Left lung (tissue), 10 donors: ENCODE measurements around the gene TMEM30A. TPM values are rescaled to one million over a fixed set of nuclear protein-coding genes. Genes with fewer than 3 reads are reported as not detected.

Experiments
- ATAC-seq: fragments of 200-7000 bp; cut with Tn5 transposase; one replicate; pipeline ENCODE4 v1.9.1; 2020; ENCODE audit warnings: moderate library complexity
- DNase-seq, 4 donors: peaks; one replicate each; pipeline ENCODE4 v3.0.0-alpha.2; 2013 to 2020
- H3K27ac ChIP-seq, 2 donors: fragments of 200-600 bp; sonication (generic) in 1 of 2; one replicate each; pipeline versions ENCODE4 v1.5.0 to v1.8.0; 2020 to 2021
- H3K27me3 ChIP-seq, 2 donors: fragments of 200-600 bp; sonication (generic) in 1 of 2; one replicate each; pipeline versions ENCODE4 v1.5.0 to v1.8.0; 2020 to 2021
- H3K36me3 ChIP-seq, 2 donors: fragments of 200-600 bp; sonication (generic) in 1 of 2; one replicate each; pipeline versions ENCODE4 v1.5.0 to v1.8.0; 2020 to 2021
- H3K4me1 ChIP-seq, 2 donors: fragments of 200-600 bp; one replicate each; pipeline ENCODE4 v1.8.0; 2021
- H3K4me3 ChIP-seq, 2 donors: fragments of 200-600 bp; sonication (generic) in 1 of 2; one replicate each; pipeline versions ENCODE4 v1.5.0 to v1.8.0; 2020 to 2021; ENCODE audit warnings: mild to moderate bottlenecking in 1 of 2
- H3K9me3 ChIP-seq, 2 donors: fragments of 200-600 bp; sonication (generic) in 1 of 2; one replicate each; pipeline versions ENCODE4 v1.5.0 to v1.8.0; 2020 to 2021
- CTCF ChIP-seq, 2 donors: fragments of 200-600 bp; sonication (generic) in 1 of 2; IDR thresholded peaks; one replicate each; pipeline versions ENCODE4 v1.5.0 to v1.8.0; 2021; ENCODE audit warnings: antibody characterized with exemption in 2 of 2
- intact Hi-C, 2 donors: fragments of 100-400 bp; cut with DNase I; formaldehyde crosslinking; loops; one replicate each; pipeline versions ENCODE4 v1.11.2 to v1.14.2; 2022
- polyA plus RNA-seq, 6 donors: library from polyadenylated mRNA; unstranded; fragments of 120-200 nt; gene quantifications; one replicate each; pipeline ENCODE4 v1.2.1, GENCODE V29; 2013; ENCODE audit not compliant: insufficient read length in 6 of 6
- total RNA-seq, 2 donors: library from RNA; stranded (reverse); fragmentation: NEBNext Ultra II Directional; extraction: Animal tissue kit (Norgen Biotek cat#: 25700); gene quantifications; one replicate each; pipeline ENCODE4 v1.2.1, GENCODE V29; 2021
- donor health status: DM: no; HTN: yes; CAD: no.
- donor health status: DM: no; HTN: no; CAD: no.

The TMEM30A gene
- total and polyA plus RNA-seq, 8 donors = 135 to 193 (median 160) TPM

GRCh38 chr6:75211920-75212590 lies 72.5 kb downstream of the TMEM30A start:
- peaks cover 2 to 21% of the 10 kb centered on the region in 2 donors for H3K27me3 ChIP-seq
- no peaks in the 10 kb centered on the region for H3K9me3 ChIP-seq
- H3K27ac ChIP-seq = no peak overlapping the region
- TF ChIP-seq CTCF (IDR thresholded peaks at IDR 0.05) = no peak
- H3K36me3 ChIP-seq = no peaks in the 10 kb centered on the region
- H3K4me1 ChIP-seq = peaks cover 6 to 15% of the 10 kb centered on the region in 2 donors
- intact Hi-C loops = no loop called here
- no peak overlapping the region for H3K4me3 ChIP-seq
- no peak for DNase-seq
- no peak for ATAC-seq

- ATAC-seq = peak; percentile 49
- peak in 1 of 4 donors; percentile 81 for DNase-seq
- H3K27me3 ChIP-seq = peaks cover 10 to 30% of the 10 kb centered on the region in 2 donors
- peaks cover 6 to 20% of the 10 kb centered on the region in 2 donors for H3K4me1 ChIP-seq
- H3K27ac ChIP-seq = no peak overlapping the region
- no peak overlapping the region for H3K4me3 ChIP-seq
- no peaks in the 10 kb centered on the region for H3K9me3 ChIP-seq
- H3K36me3 ChIP-seq = no peaks in the 10 kb centered on the region
- TF ChIP-seq CTCF (IDR thresholded peaks at IDR 0.05) = peak; percentile 69 to 74
- intact Hi-C loops = no loop called here
These were observed 73.5 kb downstream of the TMEM30A start for GRCh38 chr6:75210885-75211739.

- no peak overlapping the region for H3K4me3 ChIP-seq
- no peaks in the 10 kb centered on the region for H3K9me3 ChIP-seq
- H3K36me3 ChIP-seq = no peaks in the 10 kb centered on the region
- H3K27me3 ChIP-seq = peaks cover 17 to 49% of the 10 kb centered on the region in 2 donors
- no peak overlapping the region for H3K27ac ChIP-seq
- no peak for DNase-seq
- peaks cover 6 to 38% of the 10 kb centered on the region in 2 donors for H3K4me1 ChIP-seq
- TF ChIP-seq CTCF (IDR thresholded peaks at IDR 0.05) = no peak
- intact Hi-C loops = loop anchor here in 1 of 2 donors (10.0 kb wide), 2 partner anchors 794 to 1474 kb away; no protein-coding TSS in a partner anchor
- no peak for ATAC-seq
These were observed 75.3 kb downstream of the TMEM30A start for GRCh38 chr6:75209184-75209723.

GRCh38 chr6:75208298-75209183 lies 76.1 kb downstream of the TMEM30A start:
- ATAC-seq (peak; percentile 67), DNase-seq (peak; percentile 80 to 90 (median 86))
- no peak overlapping the region for H3K4me3 ChIP-seq
- intact Hi-C loops = loop anchor here in 1 of 2 donors (10.0 kb wide), 2 partner anchors 794 to 1474 kb away; no protein-coding TSS in a partner anchor
- peaks cover 22 to 56% of the 10 kb centered on the region in 2 donors for H3K27me3 ChIP-seq
- H3K9me3 ChIP-seq = no peaks in the 10 kb centered on the region
- no peak overlapping the region for H3K27ac ChIP-seq
- peak; percentile 74 for TF ChIP-seq CTCF (IDR thresholded peaks at IDR 0.05)
- H3K36me3 ChIP-seq = no peaks in the 10 kb centered on the region
- H3K4me1 ChIP-seq = peaks cover 6 to 42% of the 10 kb centered on the region in 2 donors
